ENCODE measurements around the gene XXYLT1. TPM values are rescaled to one million over a fixed set of nuclear protein-coding genes. Genes with fewer than 3 reads are reported as not detected.
A peak's percentile ranks its signal among the peaks of the same experiment; 100 is the strongest.

The XXYLT1 gene
- polyA plus RNA-seq, 2 of the 4 experiments (the other 2 are of a cell fraction), result 11.9 to 12.0 TPM

DNA sequence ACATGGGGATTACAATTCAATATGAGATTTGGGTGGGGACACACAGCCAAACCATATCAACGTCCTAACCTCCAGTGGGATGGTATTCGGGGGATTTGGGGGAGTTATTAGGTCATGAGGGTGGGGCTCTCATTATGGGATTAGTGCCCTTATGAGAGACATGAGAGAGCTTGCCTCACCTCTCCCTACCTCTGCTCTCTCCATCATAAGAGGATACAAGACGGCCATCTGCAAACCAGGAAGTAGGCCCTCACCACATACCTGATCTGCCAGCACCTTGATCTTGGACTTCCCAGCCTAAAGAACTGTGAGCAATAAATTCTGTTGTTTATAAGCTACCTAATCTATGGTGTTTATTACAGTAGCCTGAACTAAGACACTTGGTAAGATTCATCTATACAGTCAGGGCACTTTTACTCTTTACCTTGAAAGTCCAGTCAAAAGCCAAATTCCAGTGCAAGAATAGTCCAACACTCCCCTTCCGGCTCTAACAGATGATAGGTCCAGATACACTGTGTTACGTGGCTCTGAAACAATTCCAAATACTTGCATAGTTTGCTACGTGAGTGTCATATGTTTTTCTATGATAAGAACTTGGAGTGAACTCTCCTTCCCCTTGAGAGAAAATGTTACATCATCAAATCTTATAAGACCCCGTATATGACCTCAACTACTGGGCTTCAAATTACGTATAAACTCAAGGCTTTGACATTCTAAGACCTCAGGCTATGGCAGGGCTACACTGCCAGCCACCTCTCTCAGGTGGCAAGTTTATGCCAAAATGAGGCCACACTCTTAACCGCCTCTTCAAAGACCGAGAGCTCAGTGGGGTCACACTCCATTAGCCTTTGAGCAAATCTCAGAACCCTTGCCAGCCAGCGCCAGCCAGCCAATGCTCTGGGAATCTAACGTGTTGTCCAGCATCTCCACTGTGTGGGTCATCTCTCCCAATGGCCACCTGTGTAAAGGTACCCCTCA is 129.9 kb downstream of the XXYLT1 start (continued):
- TF ChIP-seq FOSB (CRISPR knock-in tag; IDR thresholded peaks at IDR 0.05) (no peak), HDAC2 (IDR thresholded peaks at IDR 0.05) (no peak), JUN (IDR thresholded peaks at IDR 0.05) (no peak)
- TF ChIP-seq, protein P1, sequence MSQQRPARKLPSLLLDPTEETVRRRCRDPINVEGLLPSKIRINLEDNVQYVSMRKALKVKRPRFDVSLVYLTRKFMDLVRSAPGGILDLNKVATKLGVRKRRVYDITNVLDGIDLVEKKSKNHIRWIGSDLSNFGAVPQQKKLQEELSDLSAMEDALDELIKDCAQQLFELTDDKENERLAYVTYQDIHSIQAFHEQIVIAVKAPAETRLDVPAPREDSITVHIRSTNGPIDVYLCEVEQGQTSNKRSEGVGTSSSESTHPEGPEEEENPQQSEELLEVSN (IDR thresholded peaks at IDR 0.05; ENCODE audit: borderline replicate concordance, low read depth), result no peak

GRCh38 chr3:195140410-195140809 is 130.5 kb downstream of the XXYLT1 start:
- Histone ChIP-seq H3K9me3 (no peaks in the 10 kb centered on the region), H3K27ac (no peak overlapping the region), H3K4me1 (no peaks in the 10 kb centered on the region), H3K4me3 (no peak overlapping the region), H3K4me2 (no peak overlapping the region)
- TF ChIP-seq EP300 (IDR thresholded peaks at IDR 0.05) (no peak), RFX5 (IDR thresholded peaks at IDR 0.05) (no peak), KDM5A (IDR thresholded peaks at IDR 0.05) (no peak), NFE2L2 (conservative IDR thresholded peaks at IDR 0.05; ENCODE audit: low read length) (no peak), TFCP2L1 (CRISPR knock-in tag; IDR thresholded peaks at IDR 0.05) (no peak), POLR2AphosphoS2 (conservative IDR thresholded peaks at IDR 0.05; ENCODE audit: low read length) (no peak), BHLHE40 (IDR thresholded peaks at IDR 0.05; ENCODE audit: low read depth, low read length) (no peak), TP53 (CRISPR knock-in tag; IDR thresholded peaks at IDR 0.05) (no peak), MYC (IDR thresholded peaks at IDR 0.05; ENCODE audit: borderline replicate concordance, low read length) (no peak), HOXB5 (CRISPR knock-in tag; IDR thresholded peaks at IDR 0.05) (no peak), ZSCAN20 (CRISPR knock-in tag; IDR thresholded peaks at IDR 0.05) (no peak), CBX2 (IDR thresholded peaks at IDR 0.05; ENCODE audit: borderline replicate concordance, low read depth) (no peak), ESRRA (IDR thresholded peaks at IDR 0.05; ENCODE audit: borderline replicate concordance, low read length) (no peak)
- TF ChIP-seq, protein P2, sequence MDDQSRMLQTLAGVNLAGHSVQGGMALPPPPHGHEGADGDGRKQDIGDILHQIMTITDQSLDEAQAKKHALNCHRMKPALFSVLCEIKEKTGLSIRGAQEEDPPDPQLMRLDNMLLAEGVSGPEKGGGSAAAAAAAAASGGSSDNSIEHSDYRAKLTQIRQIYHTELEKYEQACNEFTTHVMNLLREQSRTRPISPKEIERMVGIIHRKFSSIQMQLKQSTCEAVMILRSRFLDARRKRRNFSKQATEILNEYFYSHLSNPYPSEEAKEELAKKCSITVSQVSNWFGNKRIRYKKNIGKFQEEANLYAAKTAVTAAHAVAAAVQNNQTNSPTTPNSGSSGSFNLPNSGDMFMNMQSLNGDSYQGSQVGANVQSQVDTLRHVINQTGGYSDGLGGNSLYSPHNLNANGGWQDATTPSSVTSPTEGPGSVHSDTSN (IDR thresholded peaks at IDR 0.05), result no peak
- TF ChIP-seq, protein P3, sequence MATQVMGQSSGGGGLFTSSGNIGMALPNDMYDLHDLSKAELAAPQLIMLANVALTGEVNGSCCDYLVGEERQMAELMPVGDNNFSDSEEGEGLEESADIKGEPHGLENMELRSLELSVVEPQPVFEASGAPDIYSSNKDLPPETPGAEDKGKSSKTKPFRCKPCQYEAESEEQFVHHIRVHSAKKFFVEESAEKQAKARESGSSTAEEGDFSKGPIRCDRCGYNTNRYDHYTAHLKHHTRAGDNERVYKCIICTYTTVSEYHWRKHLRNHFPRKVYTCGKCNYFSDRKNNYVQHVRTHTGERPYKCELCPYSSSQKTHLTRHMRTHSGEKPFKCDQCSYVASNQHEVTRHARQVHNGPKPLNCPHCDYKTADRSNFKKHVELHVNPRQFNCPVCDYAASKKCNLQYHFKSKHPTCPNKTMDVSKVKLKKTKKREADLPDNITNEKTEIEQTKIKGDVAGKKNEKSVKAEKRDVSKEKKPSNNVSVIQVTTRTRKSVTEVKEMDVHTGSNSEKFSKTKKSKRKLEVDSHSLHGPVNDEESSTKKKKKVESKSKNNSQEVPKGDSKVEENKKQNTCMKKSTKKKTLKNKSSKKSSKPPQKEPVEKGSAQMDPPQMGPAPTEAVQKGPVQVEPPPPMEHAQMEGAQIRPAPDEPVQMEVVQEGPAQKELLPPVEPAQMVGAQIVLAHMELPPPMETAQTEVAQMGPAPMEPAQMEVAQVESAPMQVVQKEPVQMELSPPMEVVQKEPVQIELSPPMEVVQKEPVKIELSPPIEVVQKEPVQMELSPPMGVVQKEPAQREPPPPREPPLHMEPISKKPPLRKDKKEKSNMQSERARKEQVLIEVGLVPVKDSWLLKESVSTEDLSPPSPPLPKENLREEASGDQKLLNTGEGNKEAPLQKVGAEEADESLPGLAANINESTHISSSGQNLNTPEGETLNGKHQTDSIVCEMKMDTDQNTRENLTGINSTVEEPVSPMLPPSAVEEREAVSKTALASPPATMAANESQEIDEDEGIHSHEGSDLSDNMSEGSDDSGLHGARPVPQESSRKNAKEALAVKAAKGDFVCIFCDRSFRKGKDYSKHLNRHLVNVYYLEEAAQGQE (IDR thresholded peaks at IDR 0.05), result no peak
- FAIRE-seq (no peak), ATAC-seq (no peak), DNase-seq (ENCODE audit: low read depth in 1 of 2, low spot score in 1 of 2) (no peak)
- ChIA-PET CTCF (interaction anchor here (1.7 kb wide), 1 partner anchor 87 kb away, joined by 5 read pairs; no protein-coding TSS in a partner anchor), POLR2A (no interaction called here)
- 89% methylated on average over 1 of the region's 1 CpG for WGBS (ENCODE audit: missing lambda C conversion rate)

- peak in 1 of 2 experiments; percentile 59; a peak in 2 of 6 replicates for ATAC-seq
Measured at GRCh38 chr3:195139876-195140240, 131.1 kb downstream of the XXYLT1 start.

More at GRCh38 chr3:195139876-195140240, 131.1 kb downstream of the XXYLT1 start:
- TF ChIP-seq ELK1 (IDR thresholded peaks at IDR 0.05; ENCODE audit: low read depth, low read length) (no peak), TFCP2L1 (CRISPR knock-in tag; IDR thresholded peaks at IDR 0.05) (no peak)
- no peak for DNase-seq (ENCODE audit: low read depth in 1 of 2, low spot score in 1 of 2)
- no peak overlapping the region for H3K4me3 ChIP-seq
- WGBS (ENCODE audit: missing lambda C conversion rate), result 87% methylated on average over 4 of the region's 4 CpGs
- no peaks in the 10 kb centered on the region for H3K9me3 ChIP-seq
- POLR2A ChIA-PET, result no interaction called here
- no peak for FAIRE-seq
- H3K4me1 ChIP-seq, result no peaks in the 10 kb centered on the region
- CTCF ChIA-PET, result interaction anchor here (0.6 to 1.7 kb wide), 2 partner anchors 88 to 284 kb away, joined by 3 to 5 read pairs; no protein-coding TSS in a partner anchor
- H3K4me2 ChIP-seq, result no peak overlapping the region
- no peak overlapping the region for H3K27ac ChIP-seq

Measured in A549 (cell line).